T47D (cell line): ENCODE results near the gene CEP112.

Source experiments
- DNase-seq, 2 experiments: peaks; one replicate each; pipeline versions ENCODE4 v3.0.0 to v3.0.0-alpha.2; 2011 to 2012; ENCODE audit warnings: low read depth in 1 of 2, low spot score in 1 of 2
- JUND ChIP-seq: IDR thresholded peaks from 2 replicates; pipeline ENCODE4 v1.6.1; 2012; ENCODE audit warnings: low read depth
- in situ Hi-C: cut with HindIII; loops from 2 replicates; pipeline ENCODE4 v1.10.0; 2016; ENCODE audit warnings: low sequenced_read_pairs, low pct_unique_long_range_greater_than_20kb

CEP112 gene

GRCh38 chr17:66002812-66003211, 189.1 kb downstream of the CEP112 start:
- no peak for DNase-seq
- in situ Hi-C loops, result no loop called here
- no peak for TF ChIP-seq JUND

- no peak for TF ChIP-seq JUND
- in situ Hi-C loops, result no loop called here
- DNase-seq, result no peak
Observed at GRCh38 chr17:66002063-66002585, 189.8 kb downstream of the CEP112 start.

DNA sequence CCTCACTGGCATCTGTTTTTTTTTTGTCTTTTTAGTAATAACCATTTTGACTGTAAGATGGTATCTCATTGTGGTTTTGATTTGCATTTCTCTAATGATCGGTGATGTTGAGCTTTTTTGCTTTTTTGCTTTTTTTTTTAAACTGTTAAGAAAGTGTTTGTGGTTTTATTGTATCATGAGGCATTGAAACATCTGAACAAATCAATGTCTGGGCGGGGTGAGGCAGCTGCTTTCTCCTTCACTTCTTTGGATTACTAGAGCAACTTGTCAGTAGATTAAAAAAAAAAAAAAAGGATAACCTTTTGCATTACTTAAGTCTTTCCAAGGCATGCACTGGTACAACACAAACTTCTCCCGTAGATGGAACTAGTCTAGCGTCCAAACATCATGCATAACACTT, 191.7 kb downstream of the CEP112 start:
- no peak for DNase-seq
- no peak for TF ChIP-seq JUND
- in situ Hi-C loops, result no loop called here

DNA sequence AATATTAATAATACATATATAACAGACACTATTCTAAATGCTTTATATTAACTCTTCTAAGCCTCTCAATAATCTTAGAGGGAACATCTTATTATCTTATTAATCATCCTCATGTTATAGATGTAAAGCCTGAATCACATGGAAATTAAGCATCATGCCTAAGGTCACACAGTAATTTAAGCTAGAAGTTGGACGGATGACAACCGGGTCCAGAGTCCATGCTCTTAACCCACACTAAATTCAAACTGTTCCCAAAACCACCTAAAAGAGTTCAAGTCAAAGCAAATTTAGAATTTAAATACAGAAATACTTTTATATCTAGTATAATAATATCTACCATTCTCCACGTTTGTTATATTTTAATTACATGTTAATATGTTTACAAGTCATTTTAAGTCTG, 193.3 kb downstream of the CEP112 start:
- in situ Hi-C loops, result no loop called here
- no peak for DNase-seq

DNA sequence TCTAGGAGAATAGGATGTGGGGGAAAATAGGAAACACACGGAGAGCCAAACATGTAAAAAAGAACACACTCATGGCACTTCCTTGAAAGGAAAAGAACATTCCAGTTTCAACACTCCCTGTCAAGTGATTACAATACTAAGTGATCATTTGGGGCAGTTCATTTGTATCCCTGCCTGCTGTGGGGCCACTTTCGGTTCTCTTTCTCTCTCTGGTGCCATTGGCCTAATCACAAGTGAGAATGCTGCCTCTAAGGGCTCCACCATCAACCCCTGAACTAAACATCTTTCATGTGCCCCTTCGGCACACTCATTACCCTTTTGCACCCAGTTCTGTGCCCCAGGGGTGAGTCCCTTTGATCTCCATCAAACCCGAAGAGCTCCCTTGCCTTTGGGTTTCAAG, 197.3 kb downstream of the CEP112 start:
- no peak for TF ChIP-seq JUND
- in situ Hi-C loops, result no loop called here

More for the DNA sequence above, 193.3 kb downstream of the CEP112 start:
- TF ChIP-seq JUND, result no peak

DNA sequence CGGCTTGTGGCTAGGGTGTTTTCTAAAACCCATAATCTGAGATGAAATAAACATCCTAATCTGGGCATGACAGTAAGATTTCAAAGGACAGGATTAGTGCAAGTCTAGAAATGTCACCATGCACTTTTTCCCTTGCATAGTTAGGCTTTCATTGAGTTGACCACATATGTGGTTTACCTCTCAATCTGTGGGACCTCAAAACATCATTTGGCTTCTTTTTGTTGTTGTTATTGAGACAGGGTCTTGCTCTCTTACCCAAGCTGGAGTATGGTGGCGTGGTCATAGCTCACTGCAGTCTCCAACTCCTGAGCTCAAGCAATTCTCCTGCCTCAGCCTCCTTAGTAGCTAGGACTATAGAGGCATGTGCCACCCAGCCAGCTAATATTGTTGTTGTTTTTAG, 197.8 kb downstream of the CEP112 start:
- in situ Hi-C loops, result no loop called here
- TF ChIP-seq JUND, result no peak
- no peak for DNase-seq

More for the DNA sequence above, 197.3 kb downstream of the CEP112 start:
- DNase-seq, result no peak

DNA sequence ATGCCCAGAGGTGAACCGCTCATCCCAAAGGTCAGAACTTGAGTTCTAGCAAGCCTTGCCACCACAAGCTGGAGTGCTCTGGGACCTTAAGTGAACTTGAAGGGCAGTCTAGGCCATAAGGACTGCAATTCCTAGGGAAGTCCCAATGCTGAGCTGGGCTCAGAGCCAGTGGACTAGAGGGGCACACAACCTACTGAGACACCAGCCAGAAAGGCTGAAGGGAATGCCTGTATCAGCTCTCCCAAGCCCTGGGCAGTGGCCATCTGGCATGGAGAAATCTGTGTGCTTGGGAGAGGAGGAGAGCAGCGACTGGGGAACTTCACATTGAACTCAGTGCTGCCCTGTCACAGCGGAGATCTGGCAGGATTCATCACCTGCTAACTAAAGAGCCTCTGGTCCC, 201.3 kb downstream of the CEP112 start:
- DNase-seq, result no peak
- TF ChIP-seq JUND, result no peak
- in situ Hi-C loops, result no loop called here

DNA sequence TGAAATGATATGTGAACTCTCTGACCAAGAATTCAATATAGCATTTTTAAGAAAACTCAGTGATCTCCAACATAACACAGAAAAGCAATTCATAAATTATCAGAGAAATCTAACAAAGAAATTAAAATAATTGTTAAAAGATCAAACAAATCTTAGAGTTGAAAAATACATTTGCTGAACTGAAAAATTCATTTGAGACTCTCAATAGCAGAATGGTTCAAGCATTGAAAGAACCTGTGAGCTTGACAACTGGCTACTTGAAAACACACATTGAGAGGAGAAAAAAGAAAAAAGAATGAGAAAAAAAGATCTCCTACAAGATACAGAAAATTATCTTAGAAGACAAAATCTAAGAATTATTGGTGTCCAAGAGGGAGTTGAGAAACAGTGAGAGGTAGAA, 203.5 kb downstream of the CEP112 start:
- in situ Hi-C loops, result no loop called here
- DNase-seq, result no peak
- TF ChIP-seq JUND, result no peak

DNA sequence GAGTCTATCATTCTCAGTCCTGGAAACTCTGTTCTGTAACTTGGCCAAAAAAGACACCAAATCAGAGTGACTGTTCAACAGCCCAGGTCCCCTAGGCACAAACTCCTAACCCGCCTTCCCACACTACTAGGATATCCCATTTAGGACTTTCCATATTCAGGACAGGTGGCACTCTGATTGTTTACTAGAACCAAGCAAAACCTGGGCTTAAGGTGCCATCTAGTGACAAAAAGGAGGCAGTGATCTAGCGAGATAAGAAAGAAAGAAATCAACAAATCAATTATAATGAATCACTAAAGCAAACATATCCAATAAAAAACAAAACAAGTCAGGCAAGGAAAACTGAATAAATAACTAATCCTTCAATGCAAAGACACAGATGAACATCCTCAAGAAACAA, 203.9 kb downstream of the CEP112 start:
- TF ChIP-seq JUND, result no peak
- DNase-seq, result peak; percentile 46 to 84
- in situ Hi-C loops, result no loop called here

- no peak for TF ChIP-seq JUND
- in situ Hi-C loops, result no loop called here
- no peak for DNase-seq
Observed at GRCh38 chr17:65985571-65985970, 206.4 kb downstream of the CEP112 start.

- no peak for TF ChIP-seq JUND
- in situ Hi-C loops, result no loop called here
- no peak for DNase-seq
Observed at GRCh38 chr17:65984299-65984698, 207.6 kb downstream of the CEP112 start.

GRCh38 chr17:65978871-65979270, 213.1 kb downstream of the CEP112 start:
- TF ChIP-seq JUND, result no peak
- no peak for DNase-seq
- in situ Hi-C loops, result no loop called here

GRCh38 chr17:65977041-65977440, 214.9 kb downstream of the CEP112 start:
- TF ChIP-seq JUND, result no peak
- in situ Hi-C loops, result no loop called here
- DNase-seq, result no peak

GRCh38 chr17:65975878-65976277, 216.1 kb downstream of the CEP112 start:
- DNase-seq, result no peak
- no peak for TF ChIP-seq JUND
- in situ Hi-C loops, result no loop called here
